Aorta (tissue), 5 donors: ENCODE results near the gene LMTK3. TPM values are rescaled to one million over a fixed set of nuclear protein-coding genes. Genes with fewer than 3 reads are reported as not detected.

Experiments used
- ATAC-seq: fragments of 200-7000 bp; cut with Tn5 transposase; one replicate; pipeline ENCODE4 v1.9.1; 2022; ENCODE audit warnings: moderate library complexity; ENCODE audit not compliant: low FRiP score
- DNase-seq, 2 donors: peaks; one replicate each; pipeline ENCODE4 v3.0.0-alpha.2; 2020
- H3K27ac ChIP-seq, 2 donors: one replicate each; pipeline ENCODE4 v1.5.1; 2013; ENCODE audit warnings: low read length in 2 of 2, mild to moderate bottlenecking in 2 of 2, moderate library complexity in 2 of 2, control low read depth in 1 of 2, inconsistent platforms in 1 of 2, low read depth in 1 of 2
- H3K27me3 ChIP-seq, 2 donors: one replicate each; pipeline ENCODE4 v1.6.1; 2013; ENCODE audit warnings: control low read depth in 1 of 2, low read length in 1 of 2, mild to moderate bottlenecking in 1 of 2, moderate library complexity in 1 of 2; ENCODE audit not compliant: insufficient read depth in 2 of 2, control insufficient read depth in 1 of 2
- H3K36me3 ChIP-seq, 2 donors: one replicate each; pipeline ENCODE4 v1.6.1; 2013; ENCODE audit warnings: control low read depth in 1 of 2, low read length in 1 of 2, mild to moderate bottlenecking in 1 of 2; ENCODE audit not compliant: insufficient read depth in 2 of 2, control insufficient read depth in 1 of 2
- H3K4me1 ChIP-seq, 2 donors: one replicate each; pipeline ENCODE4 v1.6.1; 2013; ENCODE audit warnings: low read length in 2 of 2, control low read depth in 1 of 2, mild to moderate bottlenecking in 1 of 2, moderate library complexity in 1 of 2; ENCODE audit not compliant: insufficient read depth in 2 of 2, control insufficient read depth in 1 of 2
- H3K4me3 ChIP-seq, 2 donors: one replicate each; pipeline ENCODE4 v1.5.1; 2013; ENCODE audit warnings: low read length in 2 of 2, control low read depth in 1 of 2, mild to moderate bottlenecking in 1 of 2
- H3K9me3 ChIP-seq: one replicate; pipeline ENCODE4 v1.6.1; 2013; ENCODE audit warnings: mild to moderate bottlenecking, low read length; ENCODE audit not compliant: control insufficient read depth
- WGBS, 2 donors: extraction: QIAGEN DNeasy Blood & Tissue Kit; methylation state at CpG; one replicate each; pipeline ENCODE4 v1.1.7; 2013; 5-methylcytosine and 5-hydroxymethylcytosine counted together
- intact Hi-C, 2 donors: fragments of 100-400 bp; cut with DNase I; formaldehyde crosslinking; loops; one replicate each; pipeline versions ENCODE4 v1.14.2 to v1.15.0; 2022
- polyA plus RNA-seq, 2 donors: library from polyadenylated mRNA; stranded (reverse); fragments of 200-250 nt; gene quantifications; one replicate each; pipeline ENCODE4 v1.2.3, GENCODE V29; 2013
- total RNA-seq, 2 donors: library from RNA; stranded (reverse); fragmentation: NEBNext Ultra II Directional; extraction: Animal tissue kit (Norgen Biotek cat#: 25700); gene quantifications; one replicate each; pipeline ENCODE4 v1.2.1, GENCODE V29; 2021
- donor health status: healthy with polysubstance abuse.
- donor health status: Bipolar disorder and iron deficiency.
- donor health status: DM: no; HTN: no; CAD: no.
- donor health status: DM: no; HTN: no; CAD: no.
- donor health status: DM: yes; HTN: yes; CAD: no.

Gene LMTK3
- total and polyA plus RNA-seq, 4 donors: 0.51 to 4.2 (median 0.98) TPM

DNA sequence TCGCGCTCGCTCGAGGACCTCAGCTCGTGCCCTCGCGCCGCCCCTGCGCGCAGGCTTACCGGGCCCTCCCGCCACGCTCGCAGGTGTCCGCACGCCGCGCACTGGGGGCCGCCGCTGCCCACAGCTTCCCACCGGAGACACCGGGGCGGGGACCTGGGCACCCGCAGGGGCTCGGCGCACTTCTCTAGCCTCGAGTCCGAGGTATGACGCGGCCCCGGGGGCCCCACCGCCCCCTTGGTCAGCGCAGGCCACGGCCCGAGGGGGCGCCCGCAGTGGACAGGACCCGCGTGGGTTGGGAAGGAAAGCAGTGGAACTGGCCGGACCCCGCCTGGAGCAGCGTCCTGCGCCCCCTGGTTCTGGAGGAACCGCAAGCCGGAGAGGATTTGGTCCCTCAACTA lies 67.9 kb downstream of the LMTK3 start:
- Histone ChIP-seq H3K9me3 (no peaks in the 10 kb centered on the region), H3K4me1 (no peaks in the 10 kb centered on the region), H3K27me3 (no peaks in the 10 kb centered on the region), H3K27ac (no peak overlapping the region), H3K36me3 (no peaks in the 10 kb centered on the region), H3K4me3 (peak overlapping the region; percentile 3 to 34)
- ATAC-seq: no peak
- WGBS, 2 donors: 5 to 9% methylated on average over 28 to 45 of the region's 45 CpGs
- intact Hi-C loops: loop anchor here in 1 of 2 donors (10.0 kb wide), 1 partner anchor 119 kb away; the partner anchor contains the start of gene EMP3
- no peak for DNase-seq

DNA sequence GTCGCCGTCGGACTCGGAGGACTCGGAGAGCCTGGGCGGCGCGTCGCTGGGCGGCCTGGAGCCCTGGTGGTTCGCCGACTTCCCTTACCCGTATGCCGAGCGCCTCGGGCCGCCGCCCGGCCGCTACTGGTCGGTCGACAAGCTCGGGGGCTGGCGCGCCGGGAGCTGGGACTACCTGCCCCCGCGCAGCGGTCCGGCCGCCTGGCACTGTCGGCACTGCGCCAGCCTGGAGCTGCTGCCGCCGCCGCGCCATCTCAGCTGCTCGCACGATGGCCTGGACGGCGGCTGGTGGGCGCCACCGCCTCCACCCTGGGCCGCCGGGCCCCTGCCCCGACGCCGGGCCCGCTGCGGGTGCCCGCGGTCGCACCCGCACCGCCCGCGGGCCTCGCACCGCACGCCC lies 68.4 kb downstream of the LMTK3 start:
- H3K27ac ChIP-seq: no peak overlapping the region
- DNase-seq (no peak), ATAC-seq (no peak)
- no peaks in the 10 kb centered on the region for H3K36me3 ChIP-seq
- H3K4me1 ChIP-seq: no peaks in the 10 kb centered on the region
- 0 to 1% methylated on average over 14 to 60 of the region's 60 CpGs for WGBS, 2 donors
- H3K9me3 ChIP-seq: no peaks in the 10 kb centered on the region
- peak overlapping the region; percentile 3 to 34 for H3K4me3 ChIP-seq
- H3K27me3 ChIP-seq: no peaks in the 10 kb centered on the region
- intact Hi-C loops: loop anchor here in 1 of 2 donors (10.0 kb wide), 1 partner anchor 118 kb away; the partner anchor contains the start of gene EMP3

DNA sequence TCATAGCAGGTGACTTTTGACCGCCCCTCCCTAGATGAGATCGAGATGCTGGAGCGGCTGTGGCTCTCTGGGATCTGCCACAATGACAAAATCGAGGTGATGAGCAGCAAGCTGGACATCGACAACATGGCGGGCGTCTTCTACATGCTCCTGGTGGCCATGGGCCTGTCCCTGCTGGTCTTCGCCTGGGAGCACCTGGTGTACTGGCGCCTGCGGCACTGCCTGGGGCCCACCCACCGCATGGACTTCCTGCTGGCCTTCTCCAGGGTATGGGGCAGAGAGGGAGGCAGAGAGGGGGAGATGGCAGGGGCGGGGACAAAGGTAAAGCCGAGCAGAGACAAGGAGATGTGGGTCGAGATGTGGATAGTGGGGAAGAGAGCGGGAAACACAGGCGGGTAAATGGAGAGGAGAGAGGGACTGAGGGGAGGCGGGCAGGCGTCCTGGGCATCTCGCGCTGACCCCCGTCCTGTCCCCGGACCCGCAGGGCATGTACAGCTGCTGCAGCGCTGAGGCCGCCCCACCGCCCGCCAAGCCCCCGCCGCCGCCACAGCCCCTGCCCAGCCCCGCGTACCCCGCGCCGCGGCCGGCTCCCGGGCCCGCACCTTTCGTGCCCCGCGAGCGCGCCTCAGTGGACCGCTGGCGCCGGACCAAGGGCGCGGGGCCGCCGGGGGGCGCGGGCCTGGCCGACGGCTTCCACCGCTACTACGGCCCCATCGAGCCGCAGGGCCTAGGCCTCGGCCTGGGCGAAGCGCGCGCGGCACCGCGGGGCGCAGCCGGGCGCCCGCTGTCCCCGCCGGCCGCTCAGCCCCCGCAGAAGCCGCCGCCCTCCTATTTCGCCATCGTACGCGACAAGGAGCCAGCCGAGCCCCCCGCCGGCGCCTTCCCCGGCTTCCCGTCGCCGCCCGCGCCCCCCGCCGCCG lies 69.3 kb downstream of the LMTK3 start:
- H3K27me3 ChIP-seq: no peaks in the 10 kb centered on the region
- H3K27ac ChIP-seq: no peak overlapping the region
- no peaks in the 10 kb centered on the region for H3K9me3 ChIP-seq
- WGBS, 2 donors: 30 to 33% methylated on average over 40 to 94 of the region's 94 CpGs
- intact Hi-C loops: loop anchor here in 1 of 2 donors (10.0 kb wide), 1 partner anchor 118 kb away; the partner anchor contains the start of gene EMP3
- DNase-seq (no peak), ATAC-seq (no peak)
- H3K4me1 ChIP-seq: no peaks in the 10 kb centered on the region
- H3K36me3 ChIP-seq: no peaks in the 10 kb centered on the region
- H3K4me3 ChIP-seq: no peak overlapping the region

DNA sequence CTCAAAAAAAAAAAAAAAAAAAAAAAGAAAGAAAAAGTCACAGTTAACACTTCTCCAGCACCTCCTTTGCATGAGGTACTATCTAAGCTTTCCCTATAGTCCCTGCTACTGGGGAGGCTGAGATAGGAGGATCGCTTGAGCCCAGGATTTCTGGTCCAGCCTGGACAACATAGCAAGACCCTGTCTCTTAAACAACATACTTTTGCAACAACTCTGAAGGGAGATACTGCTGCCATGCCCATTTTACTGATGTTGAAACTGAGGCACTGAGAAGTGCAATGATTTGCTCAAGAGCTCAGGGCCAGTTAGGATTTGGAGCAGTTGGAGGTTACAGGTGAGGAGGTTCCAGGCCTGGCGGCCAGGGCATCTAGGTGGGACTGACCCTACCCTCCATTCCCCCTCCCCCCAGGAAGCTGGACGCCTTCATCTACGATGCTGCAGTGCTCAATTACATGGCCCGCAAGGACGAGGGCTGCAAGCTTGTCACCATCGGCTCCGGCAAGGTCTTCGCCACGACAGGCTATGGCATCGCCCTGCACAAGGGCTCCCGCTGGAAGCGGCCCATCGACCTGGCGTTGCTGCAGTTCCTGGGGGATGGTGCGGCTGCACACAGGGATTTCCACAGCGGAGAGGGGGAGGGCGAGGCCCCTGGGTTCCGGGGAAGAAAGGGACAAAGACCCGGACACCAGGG lies 70.1 kb downstream of the LMTK3 start:
- no peaks in the 10 kb centered on the region for H3K27me3 ChIP-seq
- intact Hi-C loops: loop anchor here in 1 of 2 donors (10.0 kb wide), 1 partner anchor 117 kb away; the partner anchor contains the start of gene EMP3
- no peaks in the 10 kb centered on the region for H3K36me3 ChIP-seq
- DNase-seq (no peak), ATAC-seq (no peak)
- H3K4me1 ChIP-seq: no peaks in the 10 kb centered on the region
- 94 to 97% methylated on average over 20 of the region's 20 CpGs for WGBS, 2 donors
- H3K9me3 ChIP-seq: no peaks in the 10 kb centered on the region
- no peak overlapping the region for H3K4me3 ChIP-seq
- H3K27ac ChIP-seq: no peak overlapping the region

DNA sequence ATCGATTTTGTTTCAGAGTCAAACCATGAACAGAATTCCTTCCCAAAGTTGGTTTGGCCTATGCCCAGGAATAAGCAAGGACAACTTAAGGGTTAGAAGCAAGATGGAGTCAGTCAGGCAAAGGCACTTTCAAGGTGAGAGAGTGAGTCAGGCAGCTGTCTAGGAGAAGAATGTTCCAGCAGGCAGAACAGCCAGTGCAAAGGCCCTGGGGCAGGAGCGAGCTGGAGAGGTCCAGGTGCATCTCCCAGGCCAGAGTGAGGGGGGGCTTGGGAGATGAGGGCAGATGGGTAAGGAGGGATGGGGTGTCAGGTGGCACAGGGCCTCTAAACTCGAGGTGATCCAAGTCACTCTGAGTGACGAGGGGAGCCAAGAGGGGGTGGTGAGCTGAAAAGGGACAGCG lies 75.0 kb downstream of the LMTK3 start:
- Histone ChIP-seq H3K27me3 (no peaks in the 10 kb centered on the region), H3K9me3 (no peaks in the 10 kb centered on the region), H3K36me3 (no peaks in the 10 kb centered on the region), H3K4me1 (no peaks in the 10 kb centered on the region), H3K4me3 (no peak overlapping the region), H3K27ac (no peak overlapping the region)
- 88 to 90% methylated on average over 5 of the region's 5 CpGs for WGBS, 2 donors
- intact Hi-C loops: no loop called here
- no peak for DNase-seq
- ATAC-seq: no peak

Other genes with a start within 250 kb of the LMTK3 start
- gene ZNF114, start 241.8 kb downstream of the LMTK3 start, total RNA-seq: 1 to 10 TPM in 1 of 2 donors, under 1 TPM in 1; 0.26 to 1.0 TPM
- gene ZNF114, start 241.8 kb downstream of the LMTK3 start, polyA plus RNA-seq: not detected
- 100 to 1,000 TPM; 107 to 151 TPM for gene EMP3, start 186.3 kb downstream of the LMTK3 start, total RNA-seq
- 100 to 1,000 TPM; 109 to 149 TPM for gene EMP3, start 186.3 kb downstream of the LMTK3 start, polyA plus RNA-seq
- gene TMEM143, start 147.9 kb downstream of the LMTK3 start, total RNA-seq: 1 to 10 TPM; 4.9 to 9.2 TPM
- gene TMEM143, start 147.9 kb downstream of the LMTK3 start, polyA plus RNA-seq: 1 to 10 TPM; 6.4 to 6.6 TPM
- gene SYNGR4, start 147.5 kb downstream of the LMTK3 start, total RNA-seq: not detected
- not detected for gene SYNGR4, start 147.5 kb downstream of the LMTK3 start, polyA plus RNA-seq
- gene KDELR1, start 120.3 kb downstream of the LMTK3 start, total RNA-seq: 100 to 1,000 TPM in 1 of 2 donors, 10 to 100 TPM in 1; 94.0 to 128 TPM
- 100 to 1,000 TPM in 1 of 2 donors, 10 to 100 TPM in 1; 60.7 to 122 TPM for gene KDELR1, start 120.3 kb downstream of the LMTK3 start, polyA plus RNA-seq
- gene GRIN2D, start 118.2 kb downstream of the LMTK3 start, total RNA-seq: 1 to 10 TPM in 1 of 2 donors, under 1 TPM in 1; 0.91 to 4.0 TPM
- gene GRIN2D, start 118.2 kb downstream of the LMTK3 start, polyA plus RNA-seq: under 1 TPM in 1 of 2 donors, not detected in 1; 0.03 TPM
- gene GRWD1, start 65.9 kb downstream of the LMTK3 start, total RNA-seq: 10 to 100 TPM; 21.4 to 25.8 TPM
- gene GRWD1, start 65.9 kb downstream of the LMTK3 start, polyA plus RNA-seq: 1 to 10 TPM; 7.0 to 9.0 TPM
- 1 to 10 TPM; 1.1 TPM for gene KCNJ14, start 56.3 kb downstream of the LMTK3 start, total RNA-seq
- gene KCNJ14, start 56.3 kb downstream of the LMTK3 start, polyA plus RNA-seq: under 1 TPM in 1 of 2 donors, not detected in 1; 0.36 TPM
- gene CYTH2, start 42.5 kb downstream of the LMTK3 start, total RNA-seq: 10 to 100 TPM; 56.8 to 61.2 TPM
- 10 to 100 TPM; 32.7 to 76.6 TPM for gene CYTH2, start 42.5 kb downstream of the LMTK3 start, polyA plus RNA-seq
- gene SULT2B1, start 40.3 kb upstream of the LMTK3 start, total RNA-seq: not detected
- 1 to 10 TPM in 1 of 2 donors, not detected in 1; 2.1 TPM for gene SULT2B1, start 40.3 kb upstream of the LMTK3 start, polyA plus RNA-seq
- gene SPACA4, start 94.9 kb upstream of the LMTK3 start, total RNA-seq: not detected
- gene SPACA4, start 94.9 kb upstream of the LMTK3 start, polyA plus RNA-seq: under 1 TPM in 1 of 2 donors, not detected in 1; 0.18 TPM
- under 1 TPM in 1 of 2 donors, not detected in 1; 0.45 TPM for gene FAM83E, start 103.2 kb upstream of the LMTK3 start, total RNA-seq
- 10 to 100 TPM in 1 of 2 donors, under 1 TPM in 1; 0.74 to 12.3 TPM for gene FAM83E, start 103.2 kb upstream of the LMTK3 start, polyA plus RNA-seq
- gene RPL18, start 107.3 kb upstream of the LMTK3 start, total RNA-seq: 100 to 1,000 TPM; 900 to 909 TPM
- gene RPL18, start 107.3 kb upstream of the LMTK3 start, polyA plus RNA-seq: 1,000 to 10,000 TPM; 2,172 to 2,376 TPM
- gene SPHK2, start 107.7 kb upstream of the LMTK3 start, total RNA-seq: 10 to 100 TPM; 14.6 to 17.9 TPM
- 10 to 100 TPM; 21.5 to 25.4 TPM for gene SPHK2, start 107.7 kb upstream of the LMTK3 start, polyA plus RNA-seq
- 10 to 100 TPM in 1 of 2 donors, 1 to 10 TPM in 1; 1.5 to 10.7 TPM for gene DBP, start 125.5 kb upstream of the LMTK3 start, total RNA-seq
- gene DBP, start 125.5 kb upstream of the LMTK3 start, polyA plus RNA-seq: 1 to 10 TPM; 5.3 to 6.8 TPM
- gene CA11, start 134.4 kb upstream of the LMTK3 start, total RNA-seq: 10 to 100 TPM in 1 of 2 donors, 1 to 10 TPM in 1; 6.4 to 12.0 TPM
- gene CA11, start 134.4 kb upstream of the LMTK3 start, polyA plus RNA-seq: 10 to 100 TPM; 13.9 to 59.5 TPM
- under 1 TPM; 0.52 to 0.96 TPM for gene NTN5, start 161.2 kb upstream of the LMTK3 start, total RNA-seq
- 1 to 10 TPM in 1 of 2 donors, not detected in 1; 2.0 TPM for gene NTN5, start 161.2 kb upstream of the LMTK3 start, polyA plus RNA-seq
- not detected for gene FUT2, start 184.1 kb upstream of the LMTK3 start, total RNA-seq
- 1 to 10 TPM in 1 of 2 donors, not detected in 1; 2.8 TPM for gene FUT2, start 184.1 kb upstream of the LMTK3 start, polyA plus RNA-seq
- gene MAMSTR, start 207.9 kb upstream of the LMTK3 start, total RNA-seq: 1 to 10 TPM in 1 of 2 donors, under 1 TPM in 1; 0.58 to 3.7 TPM
- 1 to 10 TPM in 1 of 2 donors, under 1 TPM in 1; 1.00 to 3.3 TPM for gene MAMSTR, start 207.9 kb upstream of the LMTK3 start, polyA plus RNA-seq
- 10 to 100 TPM; 15.4 to 31.2 TPM for gene RASIP1, start 228.8 kb upstream of the LMTK3 start, total RNA-seq
- gene RASIP1, start 228.8 kb upstream of the LMTK3 start, polyA plus RNA-seq: 1 to 10 TPM; 1.8 to 3.4 TPM
- 1 to 10 TPM in 1 of 2 donors, under 1 TPM in 1; 0.66 to 1.6 TPM for gene IZUMO1, start 235.1 kb upstream of the LMTK3 start, total RNA-seq
- under 1 TPM in 1 of 2 donors, not detected in 1; 0.10 TPM for gene IZUMO1, start 235.1 kb upstream of the LMTK3 start, polyA plus RNA-seq
- gene FUT1, start 240.8 kb upstream of the LMTK3 start, total RNA-seq: 1 to 10 TPM; 2.3 to 4.4 TPM
- gene FUT1, start 240.8 kb upstream of the LMTK3 start, polyA plus RNA-seq: under 1 TPM in 1 of 2 donors, not detected in 1; 0.05 TPM
- not detected for gene FGF21, start 243.7 kb upstream of the LMTK3 start, total RNA-seq
- gene FGF21, start 243.7 kb upstream of the LMTK3 start, polyA plus RNA-seq: not detected